BE2C (cell line): ENCODE measurements around the gene INSC.

ENCODE experiments used
- DNase-seq: peaks from one replicate; pipeline ENCODE4 v3.0.0-alpha.2; 2020
- H3K27me3 ChIP-seq: fragments of 250-450 bp; sonication (Bioruptor Pico); 2 replicates; pipeline ENCODE4 v1.5.1; 2020; ENCODE audit warnings: mild to moderate bottlenecking
- H3K36me3 ChIP-seq: fragments of 250-450 bp; sonication (Bioruptor Pico); 2 replicates; pipeline ENCODE4 v1.5.1; 2020; ENCODE audit warnings: mild to moderate bottlenecking
- H3K4me1 ChIP-seq: fragments of 250-450 bp; sonication (Bioruptor Pico); 2 replicates; pipeline ENCODE4 v1.5.1; 2020
- H3K4me3 ChIP-seq: 2 replicates; pipeline ENCODE4 v1.5.1; 2011; ENCODE audit warnings: low read depth, low read length
- H3K9me3 ChIP-seq: fragments of 250-450 bp; sonication (Bioruptor Pico); 2 replicates; pipeline ENCODE4 v1.5.1; 2020
- TF ChIP-seq, protein P1 (sequence below): IDR thresholded peaks from 2 replicates; pipeline ENCODE4 v1.5.1; 2012; ENCODE audit warnings: mild to moderate bottlenecking, low read depth, low read length

INSC gene

DNA sequence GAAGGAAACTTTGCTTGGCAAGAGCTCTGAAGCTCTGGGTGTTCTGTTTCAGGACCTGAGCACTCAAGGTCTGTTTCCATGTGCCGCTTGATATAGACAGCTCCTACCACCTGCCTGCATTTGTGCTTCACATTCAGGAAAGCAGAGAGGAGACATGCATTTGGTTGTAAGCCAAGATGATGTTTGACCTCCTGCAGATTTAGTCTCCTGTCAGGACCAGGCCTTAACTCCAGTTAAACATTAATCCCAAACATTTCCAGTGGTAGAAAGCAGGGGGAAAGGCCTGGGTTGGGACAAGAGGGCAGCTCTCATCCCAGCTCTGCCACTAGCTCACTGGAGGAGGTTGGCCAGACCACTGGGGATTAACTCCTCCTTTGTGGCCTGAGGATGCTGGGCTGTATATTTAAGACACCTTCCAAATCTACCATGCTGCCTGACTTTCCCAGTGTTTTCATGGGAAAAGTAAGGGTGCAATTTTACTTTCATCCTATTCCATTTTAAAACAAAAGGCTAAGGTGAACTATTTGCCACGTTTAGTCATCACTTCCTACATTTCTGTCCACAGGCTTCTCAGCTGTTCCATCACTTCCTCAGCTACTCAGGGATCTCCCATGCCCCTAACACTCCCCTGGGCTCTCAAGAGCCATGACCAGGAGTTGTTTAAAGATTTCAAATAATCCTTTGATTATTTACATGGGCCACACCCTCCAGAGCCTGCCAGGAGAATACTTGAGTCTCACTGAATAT lies 80.9 kb downstream of the INSC start:
- H3K27me3 ChIP-seq, result no peaks in the 10 kb centered on the region
- no peak for DNase-seq

DNA sequence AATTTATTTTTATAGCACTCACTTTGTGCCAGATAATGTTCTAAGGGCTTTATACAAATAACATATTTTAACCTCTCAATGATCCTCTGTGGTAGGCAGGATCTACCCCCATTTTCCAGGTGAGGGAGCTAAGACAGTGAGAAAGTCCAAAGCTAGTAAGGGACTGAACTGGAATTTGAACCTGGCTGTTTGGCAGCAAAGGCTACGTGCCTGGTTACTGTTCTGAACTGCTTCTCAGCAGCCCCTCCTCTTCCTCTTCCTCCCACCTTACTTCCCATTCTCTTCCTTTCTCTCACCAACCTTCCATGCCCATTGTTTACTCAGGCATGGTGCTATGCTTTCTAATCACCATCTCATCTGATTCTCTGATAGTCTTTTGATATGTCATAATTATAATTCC lies 82.0 kb downstream of the INSC start:
- no peak overlapping the region for H3K4me3 ChIP-seq
- TF ChIP-seq, protein P1, sequence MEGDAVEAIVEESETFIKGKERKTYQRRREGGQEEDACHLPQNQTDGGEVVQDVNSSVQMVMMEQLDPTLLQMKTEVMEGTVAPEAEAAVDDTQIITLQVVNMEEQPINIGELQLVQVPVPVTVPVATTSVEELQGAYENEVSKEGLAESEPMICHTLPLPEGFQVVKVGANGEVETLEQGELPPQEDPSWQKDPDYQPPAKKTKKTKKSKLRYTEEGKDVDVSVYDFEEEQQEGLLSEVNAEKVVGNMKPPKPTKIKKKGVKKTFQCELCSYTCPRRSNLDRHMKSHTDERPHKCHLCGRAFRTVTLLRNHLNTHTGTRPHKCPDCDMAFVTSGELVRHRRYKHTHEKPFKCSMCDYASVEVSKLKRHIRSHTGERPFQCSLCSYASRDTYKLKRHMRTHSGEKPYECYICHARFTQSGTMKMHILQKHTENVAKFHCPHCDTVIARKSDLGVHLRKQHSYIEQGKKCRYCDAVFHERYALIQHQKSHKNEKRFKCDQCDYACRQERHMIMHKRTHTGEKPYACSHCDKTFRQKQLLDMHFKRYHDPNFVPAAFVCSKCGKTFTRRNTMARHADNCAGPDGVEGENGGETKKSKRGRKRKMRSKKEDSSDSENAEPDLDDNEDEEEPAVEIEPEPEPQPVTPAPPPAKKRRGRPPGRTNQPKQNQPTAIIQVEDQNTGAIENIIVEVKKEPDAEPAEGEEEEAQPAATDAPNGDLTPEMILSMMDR, result no peak
- no peaks in the 10 kb centered on the region for H3K36me3 ChIP-seq
- no peaks in the 10 kb centered on the region for H3K27me3 ChIP-seq
- DNase-seq, result no peak
- H3K4me1 ChIP-seq, result no peaks in the 10 kb centered on the region
- no peaks in the 10 kb centered on the region for H3K9me3 ChIP-seq

More for the DNA sequence above, 80.9 kb downstream of the INSC start:
- no peaks in the 10 kb centered on the region for H3K4me1 ChIP-seq
- H3K36me3 ChIP-seq, result no peaks in the 10 kb centered on the region
- H3K4me3 ChIP-seq, result no peak overlapping the region
- TF ChIP-seq, protein P1, result no peak
- no peaks in the 10 kb centered on the region for H3K9me3 ChIP-seq

DNA sequence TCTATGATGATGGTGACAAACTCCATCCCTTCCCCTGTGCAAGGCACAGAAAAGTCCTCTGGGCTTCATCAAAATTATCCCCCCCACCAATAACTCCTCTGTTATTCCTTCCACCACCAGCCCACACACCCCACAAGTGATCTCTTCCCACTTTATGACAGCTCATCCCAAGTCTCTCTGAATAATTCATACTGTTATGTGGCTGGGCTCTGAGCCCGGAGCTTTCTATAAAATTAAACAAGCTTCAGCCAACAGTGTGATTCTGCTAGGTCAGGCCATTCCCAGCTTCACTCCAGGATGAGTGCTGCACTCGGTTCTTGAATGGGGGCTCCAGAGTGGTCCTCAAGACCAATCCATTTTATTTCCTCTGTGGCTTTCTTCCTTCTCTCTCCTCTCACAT lies 83.0 kb downstream of the INSC start:
- no peak for DNase-seq
- Histone ChIP-seq H3K27me3 (no peaks in the 10 kb centered on the region), H3K9me3 (no peaks in the 10 kb centered on the region), H3K36me3 (no peaks in the 10 kb centered on the region), H3K4me3 (no peak overlapping the region), H3K4me1 (no peaks in the 10 kb centered on the region)
- TF ChIP-seq, protein P1, result no peak

DNA sequence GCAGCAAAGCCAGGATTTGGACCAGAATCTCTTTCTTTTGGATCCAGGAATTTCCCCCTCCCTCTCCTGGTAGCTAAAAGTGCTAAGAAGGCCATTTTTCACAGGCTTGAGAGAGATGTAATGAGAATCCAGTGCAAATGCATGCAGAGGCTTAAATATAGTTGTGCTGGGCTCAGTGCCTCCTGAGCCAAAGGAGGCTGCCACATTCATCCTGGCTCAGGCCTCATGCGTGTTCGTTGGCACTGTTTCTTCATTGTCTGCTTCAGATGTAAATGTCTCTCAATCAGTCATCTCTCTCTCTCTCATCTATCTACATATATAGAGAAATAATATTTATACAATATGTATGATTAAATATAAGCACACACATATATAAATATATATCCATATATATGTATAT lies 83.6 kb downstream of the INSC start:
- Histone ChIP-seq H3K4me3 (no peak overlapping the region), H3K36me3 (no peaks in the 10 kb centered on the region), H3K4me1 (no peaks in the 10 kb centered on the region), H3K27me3 (no peaks in the 10 kb centered on the region), H3K9me3 (no peaks in the 10 kb centered on the region)
- TF ChIP-seq, protein P1, result no peak
- no peak for DNase-seq

DNA sequence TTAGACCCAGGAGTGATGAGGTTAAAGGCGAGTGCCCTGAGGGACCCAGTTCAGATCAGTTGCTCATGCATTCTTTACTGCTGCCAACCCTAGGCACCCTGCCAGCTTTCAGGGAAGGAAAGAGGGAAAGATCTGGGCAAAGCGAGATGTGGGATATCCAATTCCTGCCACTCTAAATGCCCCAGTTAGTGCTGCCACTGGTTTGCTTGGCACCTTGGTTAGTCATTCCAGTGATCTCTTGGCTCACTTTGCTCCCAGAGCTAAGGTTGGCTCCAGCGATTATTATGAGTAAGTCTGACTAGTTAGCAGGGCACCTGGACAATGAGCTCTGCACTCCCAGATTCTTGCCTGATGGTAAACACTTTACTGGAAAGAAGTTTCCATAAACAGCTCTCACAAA lies 85.0 kb downstream of the INSC start:
- Histone ChIP-seq H3K27me3 (no peaks in the 10 kb centered on the region), H3K4me1 (no peaks in the 10 kb centered on the region), H3K9me3 (no peaks in the 10 kb centered on the region), H3K4me3 (no peak overlapping the region), H3K36me3 (no peaks in the 10 kb centered on the region)
- no peak for DNase-seq
- TF ChIP-seq, protein P1, result no peak

DNA sequence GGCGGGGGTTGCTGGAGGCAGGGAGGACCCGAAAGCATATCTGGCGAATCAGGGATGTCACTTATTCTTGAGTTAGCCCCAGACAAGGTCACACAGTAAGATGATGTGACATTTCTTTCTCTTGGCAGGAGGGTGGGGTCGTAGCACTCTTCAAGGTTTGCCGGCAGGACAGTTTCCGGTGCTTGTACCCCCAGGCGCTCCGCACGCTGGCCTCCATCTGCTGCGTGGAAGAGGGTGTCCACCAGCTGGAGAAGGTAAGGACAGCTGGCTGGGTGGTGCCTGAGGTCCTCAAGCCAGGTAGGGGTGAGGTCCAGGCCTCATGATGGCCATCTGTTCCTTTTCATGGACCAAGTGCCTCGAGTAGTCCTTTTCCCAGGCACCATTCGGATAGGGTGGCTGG lies 86.0 kb downstream of the INSC start:
- H3K27me3 ChIP-seq, result no peaks in the 10 kb centered on the region
- H3K4me3 ChIP-seq, result no peak overlapping the region

More for the DNA sequence above, 86.0 kb downstream of the INSC start:
- no peaks in the 10 kb centered on the region for H3K9me3 ChIP-seq
- TF ChIP-seq, protein P1, result no peak
- no peaks in the 10 kb centered on the region for H3K36me3 ChIP-seq
- no peaks in the 10 kb centered on the region for H3K4me1 ChIP-seq
- DNase-seq, result no peak
